Measurements from ENCODE around the gene UBE2E3.

The UBE2E3 gene

GRCh38 chr2:181066333-181066732, 85.9 kb downstream of the UBE2E3 start:
- 0 out of 2 replicates have a peak, but pooled peaks cover 2% of the 10 kb centered on the region for H3K4me1 ChIP-seq (ENCODE audit: low read length)
- TF ChIP-seq EZH2phosphoT487 (IDR thresholded peaks at IDR 0.05; ENCODE audit: low read depth) (no peak), CTCF (IDR thresholded peaks at IDR 0.05; ENCODE audit: low read depth, low read length) (no peak)
- no peaks in the 10 kb centered on the region for H3K79me2 ChIP-seq (ENCODE audit: low read length)
- H3K9me3 ChIP-seq (ENCODE audit: insufficient read depth, low read length) = no peaks in the 10 kb centered on the region
- no peaks in the 10 kb centered on the region for H3K36me3 ChIP-seq (replicated peaks; ENCODE audit: low read depth, low read length)
- H3K9ac ChIP-seq (ENCODE audit: low read length) = no peak overlapping the region
- H3K4me2 ChIP-seq (ENCODE audit: low read length) = no peak overlapping the region
- no peaks in the 10 kb centered on the region for H3K27me3 ChIP-seq (ENCODE audit: low read depth, low read length)
- no peak overlapping the region for H3K4me3 ChIP-seq (ENCODE audit: low read length)
- H3K27ac ChIP-seq (ENCODE audit: low read length) = no peak overlapping the region
- H4K20me1 ChIP-seq (ENCODE audit: insufficient read depth, low read length) = no peaks in the 10 kb centered on the region
- H2AFZ ChIP-seq (ENCODE audit: low read depth, low read length) = no peak overlapping the region

GRCh38 chr2:181070119-181070835, 89.9 kb downstream of the UBE2E3 start:
- no peak for TF ChIP-seq CTCF (IDR thresholded peaks at IDR 0.05; ENCODE audit: low read depth, low read length)
- TF ChIP-seq EZH2phosphoT487 (IDR thresholded peaks at IDR 0.05; ENCODE audit: low read depth) = no peak
- H3K4me3 ChIP-seq (ENCODE audit: low read length) = no peak overlapping the region
- H3K36me3 ChIP-seq (replicated peaks; ENCODE audit: low read depth, low read length) = no peaks in the 10 kb centered on the region
- no peak overlapping the region for H3K27ac ChIP-seq (ENCODE audit: low read length)
- H3K9ac ChIP-seq (ENCODE audit: low read length) = no peak overlapping the region
- no peaks in the 10 kb centered on the region for H4K20me1 ChIP-seq (ENCODE audit: insufficient read depth, low read length)
- no peaks in the 10 kb centered on the region for H3K79me2 ChIP-seq (ENCODE audit: low read length)
- no peaks in the 10 kb centered on the region for H3K9me3 ChIP-seq (ENCODE audit: insufficient read depth, low read length)
- H3K4me1 ChIP-seq (ENCODE audit: low read length) = 0 out of 2 replicates have a peak, but pooled peaks cover 2% of the 10 kb centered on the region
- H3K4me2 ChIP-seq (ENCODE audit: low read length) = no peak overlapping the region
- no peaks in the 10 kb centered on the region for H3K27me3 ChIP-seq (ENCODE audit: low read depth, low read length)
- no peak overlapping the region for H2AFZ ChIP-seq (ENCODE audit: low read depth, low read length)

- no peaks in the 10 kb centered on the region for H4K20me1 ChIP-seq (ENCODE audit: insufficient read depth, low read length)
- no peak overlapping the region for H3K27ac ChIP-seq (ENCODE audit: low read length)
- H3K36me3 ChIP-seq (replicated peaks; ENCODE audit: low read depth, low read length) = no peaks in the 10 kb centered on the region
- H3K79me2 ChIP-seq (ENCODE audit: low read length) = no peaks in the 10 kb centered on the region
- H3K9ac ChIP-seq (ENCODE audit: low read length) = no peak overlapping the region
- TF ChIP-seq EZH2phosphoT487 (IDR thresholded peaks at IDR 0.05; ENCODE audit: low read depth) = no peak
- no peak for TF ChIP-seq CTCF (IDR thresholded peaks at IDR 0.05; ENCODE audit: low read depth, low read length)
- no peak overlapping the region for H2AFZ ChIP-seq (ENCODE audit: low read depth, low read length)
- no peak overlapping the region for H3K4me2 ChIP-seq (ENCODE audit: low read length)
- no peaks in the 10 kb centered on the region for H3K9me3 ChIP-seq (ENCODE audit: insufficient read depth, low read length)
- no peak overlapping the region for H3K4me3 ChIP-seq (ENCODE audit: low read length)
- 0 out of 2 replicates have a peak, but pooled peaks cover 2% of the 10 kb centered on the region for H3K4me1 ChIP-seq (ENCODE audit: low read length)
- H3K27me3 ChIP-seq (ENCODE audit: low read depth, low read length) = no peaks in the 10 kb centered on the region
Observed at GRCh38 chr2:181070836-181071200, 90.4 kb downstream of the UBE2E3 start.

- no peak overlapping the region for H3K4me3 ChIP-seq (ENCODE audit: low read length)
- no peak for TF ChIP-seq EZH2phosphoT487 (IDR thresholded peaks at IDR 0.05; ENCODE audit: low read depth)
- TF ChIP-seq CTCF (IDR thresholded peaks at IDR 0.05; ENCODE audit: low read depth, low read length) = no peak
- H4K20me1 ChIP-seq (ENCODE audit: insufficient read depth, low read length) = no peaks in the 10 kb centered on the region
- no peak overlapping the region for H3K4me2 ChIP-seq (ENCODE audit: low read length)
- no peaks in the 10 kb centered on the region for H3K9me3 ChIP-seq (ENCODE audit: insufficient read depth, low read length)
- no peak overlapping the region for H3K27ac ChIP-seq (ENCODE audit: low read length)
- no peak overlapping the region for H2AFZ ChIP-seq (ENCODE audit: low read depth, low read length)
- no peaks in the 10 kb centered on the region for H3K4me1 ChIP-seq (ENCODE audit: low read length)
- H3K79me2 ChIP-seq (ENCODE audit: low read length) = no peaks in the 10 kb centered on the region
- no peak overlapping the region for H3K9ac ChIP-seq (ENCODE audit: low read length)
- H3K27me3 ChIP-seq (ENCODE audit: low read depth, low read length) = no peaks in the 10 kb centered on the region
- H3K36me3 ChIP-seq (replicated peaks; ENCODE audit: low read depth, low read length) = no peaks in the 10 kb centered on the region
Observed at GRCh38 chr2:181072486-181073235, 92.3 kb downstream of the UBE2E3 start.
